GM12874 (cell line): ENCODE measurements around the gene NEXN.

Experiments
- TF ChIP-seq, protein P1 (sequence below): IDR thresholded peaks from 2 replicates; pipeline ENCODE4 v1.5.1; 2011; ENCODE audit warnings: low read depth, mild to moderate bottlenecking, control low read depth, low read length, moderate library complexity; ENCODE audit not compliant: insufficient read depth

The NEXN gene

DNA sequence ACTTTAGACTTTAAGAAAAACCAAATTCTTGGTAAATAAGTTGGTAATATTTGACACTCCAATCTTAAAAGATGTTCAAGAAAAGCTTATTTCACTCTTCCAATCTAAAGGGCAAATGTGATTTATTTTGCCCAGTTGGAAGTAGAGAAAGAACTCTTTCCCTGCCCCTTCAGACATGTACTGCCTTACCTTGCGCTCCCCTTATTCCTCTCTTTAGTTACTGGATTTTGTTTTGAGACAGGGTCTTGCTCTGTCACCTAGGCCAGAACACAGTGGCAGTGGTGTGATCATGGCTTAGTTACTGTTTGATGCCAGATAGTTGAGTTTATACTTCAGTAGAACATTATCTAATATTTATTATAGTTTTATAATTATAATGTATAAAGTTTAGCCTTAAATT is 62.9 kb downstream of the NEXN start:
- TF ChIP-seq, protein P1, sequence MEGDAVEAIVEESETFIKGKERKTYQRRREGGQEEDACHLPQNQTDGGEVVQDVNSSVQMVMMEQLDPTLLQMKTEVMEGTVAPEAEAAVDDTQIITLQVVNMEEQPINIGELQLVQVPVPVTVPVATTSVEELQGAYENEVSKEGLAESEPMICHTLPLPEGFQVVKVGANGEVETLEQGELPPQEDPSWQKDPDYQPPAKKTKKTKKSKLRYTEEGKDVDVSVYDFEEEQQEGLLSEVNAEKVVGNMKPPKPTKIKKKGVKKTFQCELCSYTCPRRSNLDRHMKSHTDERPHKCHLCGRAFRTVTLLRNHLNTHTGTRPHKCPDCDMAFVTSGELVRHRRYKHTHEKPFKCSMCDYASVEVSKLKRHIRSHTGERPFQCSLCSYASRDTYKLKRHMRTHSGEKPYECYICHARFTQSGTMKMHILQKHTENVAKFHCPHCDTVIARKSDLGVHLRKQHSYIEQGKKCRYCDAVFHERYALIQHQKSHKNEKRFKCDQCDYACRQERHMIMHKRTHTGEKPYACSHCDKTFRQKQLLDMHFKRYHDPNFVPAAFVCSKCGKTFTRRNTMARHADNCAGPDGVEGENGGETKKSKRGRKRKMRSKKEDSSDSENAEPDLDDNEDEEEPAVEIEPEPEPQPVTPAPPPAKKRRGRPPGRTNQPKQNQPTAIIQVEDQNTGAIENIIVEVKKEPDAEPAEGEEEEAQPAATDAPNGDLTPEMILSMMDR, result no peak

DNA sequence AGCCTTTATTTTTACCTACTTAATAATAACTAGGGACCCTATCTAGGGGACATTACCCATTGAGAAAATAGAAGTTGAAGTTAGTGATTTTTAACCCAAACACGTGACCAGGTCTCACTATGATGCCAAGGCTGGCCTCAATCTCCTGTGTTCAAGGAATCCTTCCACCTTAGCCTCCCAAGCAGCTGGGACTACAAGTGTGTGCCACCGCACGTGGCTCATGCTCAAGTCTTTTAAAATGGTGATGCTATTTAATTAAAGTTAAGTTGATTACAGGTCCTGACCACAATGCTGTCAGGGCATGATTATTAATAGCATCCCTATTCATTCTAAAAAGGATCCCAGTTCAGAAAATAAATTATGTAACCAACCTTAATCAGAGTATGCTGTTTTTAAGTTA is 65.5 kb downstream of the NEXN start:
- TF ChIP-seq, protein P1, result no peak

DNA sequence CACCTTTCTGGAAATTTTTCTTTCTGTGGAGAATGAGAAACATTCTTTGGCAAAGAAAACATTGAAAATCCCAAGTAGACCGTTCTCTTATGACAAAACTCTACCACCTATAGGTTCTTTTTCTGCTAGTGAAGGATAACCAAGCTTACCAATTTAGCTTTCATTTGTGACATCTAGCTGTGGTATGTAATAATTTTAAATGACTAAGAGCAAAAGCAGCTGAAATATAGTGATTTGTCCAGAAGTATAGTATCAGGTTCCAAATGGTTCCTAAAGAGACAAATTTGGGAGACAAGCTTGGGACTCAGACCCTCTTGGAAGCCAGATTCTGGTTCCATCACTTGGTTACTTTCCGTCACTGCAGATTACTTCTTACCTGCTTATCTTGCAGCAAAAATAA is 66.1 kb downstream of the NEXN start:
- TF ChIP-seq, protein P1, result no peak

DNA sequence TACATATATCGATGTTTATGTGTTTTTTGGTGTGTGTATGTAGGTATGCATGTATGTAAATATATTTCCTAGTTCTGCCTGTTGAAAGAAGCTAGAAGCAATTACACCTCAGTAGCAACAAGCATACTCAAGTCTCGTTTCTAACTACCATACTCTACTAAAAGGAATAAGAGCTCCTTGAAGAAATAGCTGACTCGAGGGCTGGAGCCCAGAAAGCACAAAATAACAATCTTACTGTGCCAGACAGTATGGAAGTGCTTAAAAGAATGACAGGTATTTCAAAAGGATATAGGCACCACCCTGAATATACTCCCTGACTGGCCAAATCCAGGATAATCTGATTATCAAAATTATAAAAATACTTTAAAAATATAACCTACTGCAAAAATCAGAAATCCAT is 67.3 kb downstream of the NEXN start:
- TF ChIP-seq, protein P1, result no peak

DNA sequence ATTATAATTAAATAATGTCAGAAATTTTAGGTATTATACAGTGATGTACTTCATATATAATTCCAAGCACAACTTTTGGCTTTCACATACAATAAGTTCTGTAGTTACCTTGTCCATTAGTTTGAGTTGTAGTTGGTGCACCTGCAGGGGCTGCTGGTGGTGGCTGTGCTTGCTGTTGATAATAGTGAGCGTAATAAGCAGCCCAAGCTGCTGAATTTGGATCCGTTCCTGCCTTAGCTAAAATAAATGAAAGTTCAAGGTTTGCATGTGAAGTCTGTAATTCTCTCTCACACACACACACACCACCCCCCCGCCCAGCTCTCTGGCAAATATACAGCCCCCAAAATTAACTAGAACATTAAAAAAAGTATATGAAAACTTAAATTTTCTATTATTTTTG is 68.0 kb downstream of the NEXN start:
- TF ChIP-seq, protein P1, result no peak

DNA sequence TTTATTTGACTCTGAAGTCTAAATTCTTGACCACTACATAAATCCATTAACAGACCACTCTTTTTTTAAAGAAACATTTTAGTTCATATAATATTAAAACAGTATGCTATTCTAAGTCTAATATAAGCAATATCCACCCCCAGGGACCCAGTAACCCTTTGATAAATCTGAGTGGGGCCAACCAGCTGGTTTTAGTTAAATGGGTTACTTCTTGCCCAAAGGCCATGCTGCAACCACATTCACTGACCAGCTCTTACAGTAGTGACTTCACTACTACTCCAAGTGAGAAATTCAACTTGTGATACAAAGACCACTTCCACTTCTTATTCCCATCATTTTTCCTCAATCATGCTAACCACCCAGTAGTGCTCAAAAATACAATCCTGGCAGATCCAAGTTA is 70.0 kb downstream of the NEXN start:
- TF ChIP-seq, protein P1, result no peak

DNA sequence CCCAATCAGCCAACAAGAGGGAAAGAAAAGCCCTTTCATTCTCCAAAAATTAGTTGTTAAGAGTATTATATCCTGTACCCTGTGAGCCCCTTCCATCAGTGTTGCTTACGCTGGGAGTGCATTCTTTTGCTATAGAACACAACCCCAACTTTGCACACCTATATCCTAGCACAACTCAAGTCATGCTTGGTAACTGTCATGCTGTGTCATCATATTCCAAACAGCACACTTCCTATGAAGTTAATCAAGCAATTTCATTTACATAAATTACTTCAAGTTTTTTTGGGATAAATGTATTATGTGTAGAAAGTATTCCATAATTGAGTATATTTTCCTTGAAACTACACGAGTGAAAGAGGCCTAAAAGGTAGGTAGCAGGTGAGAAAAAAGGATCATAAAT is 70.4 kb downstream of the NEXN start:
- TF ChIP-seq, protein P1, result no peak

DNA sequence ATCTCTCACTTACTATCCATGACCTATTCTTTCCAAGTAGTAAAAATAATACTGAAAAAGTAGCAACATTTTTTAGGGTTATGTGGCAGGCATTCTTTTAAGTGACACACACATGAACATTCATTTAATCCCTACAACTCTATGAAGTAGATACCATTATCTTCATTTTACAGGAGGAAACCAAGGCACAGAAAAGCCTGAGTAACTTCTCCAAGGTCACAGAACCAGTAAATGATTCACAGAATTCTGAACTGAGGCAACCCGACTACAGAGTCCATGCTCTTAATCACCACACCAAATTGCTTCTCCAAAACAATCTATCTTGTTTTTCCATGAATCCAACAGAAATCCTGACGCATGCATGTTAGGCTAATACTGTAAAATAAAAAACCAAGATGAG is 73.0 kb downstream of the NEXN start:
- TF ChIP-seq, protein P1, result no peak
